Measurements from ENCODE around the gene SH2D3A.

GRCh38 chr19:6808494-6808893 is 41.3 kb upstream of the SH2D3A start:
- no peak for TF ChIP-seq POLR2AphosphoS5 (IDR thresholded peaks at IDR 0.05)
- TF ChIP-seq, protein P1, sequence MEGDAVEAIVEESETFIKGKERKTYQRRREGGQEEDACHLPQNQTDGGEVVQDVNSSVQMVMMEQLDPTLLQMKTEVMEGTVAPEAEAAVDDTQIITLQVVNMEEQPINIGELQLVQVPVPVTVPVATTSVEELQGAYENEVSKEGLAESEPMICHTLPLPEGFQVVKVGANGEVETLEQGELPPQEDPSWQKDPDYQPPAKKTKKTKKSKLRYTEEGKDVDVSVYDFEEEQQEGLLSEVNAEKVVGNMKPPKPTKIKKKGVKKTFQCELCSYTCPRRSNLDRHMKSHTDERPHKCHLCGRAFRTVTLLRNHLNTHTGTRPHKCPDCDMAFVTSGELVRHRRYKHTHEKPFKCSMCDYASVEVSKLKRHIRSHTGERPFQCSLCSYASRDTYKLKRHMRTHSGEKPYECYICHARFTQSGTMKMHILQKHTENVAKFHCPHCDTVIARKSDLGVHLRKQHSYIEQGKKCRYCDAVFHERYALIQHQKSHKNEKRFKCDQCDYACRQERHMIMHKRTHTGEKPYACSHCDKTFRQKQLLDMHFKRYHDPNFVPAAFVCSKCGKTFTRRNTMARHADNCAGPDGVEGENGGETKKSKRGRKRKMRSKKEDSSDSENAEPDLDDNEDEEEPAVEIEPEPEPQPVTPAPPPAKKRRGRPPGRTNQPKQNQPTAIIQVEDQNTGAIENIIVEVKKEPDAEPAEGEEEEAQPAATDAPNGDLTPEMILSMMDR (IDR thresholded peaks at IDR 0.05): no peak
